ENCODE data around the gene ENPEP. TPM values are rescaled to one million over a fixed set of nuclear protein-coding genes. Genes with fewer than 3 reads are reported as not detected.
"Not testable (repeated sequence)": the region's sequence is repeated elsewhere in the genome, so short reads cannot be mapped to it uniquely, and the experiment has no call there.

The ENPEP gene
- total and polyA plus RNA-seq, 4 experiments from 2014 or later = not detected

DNA sequence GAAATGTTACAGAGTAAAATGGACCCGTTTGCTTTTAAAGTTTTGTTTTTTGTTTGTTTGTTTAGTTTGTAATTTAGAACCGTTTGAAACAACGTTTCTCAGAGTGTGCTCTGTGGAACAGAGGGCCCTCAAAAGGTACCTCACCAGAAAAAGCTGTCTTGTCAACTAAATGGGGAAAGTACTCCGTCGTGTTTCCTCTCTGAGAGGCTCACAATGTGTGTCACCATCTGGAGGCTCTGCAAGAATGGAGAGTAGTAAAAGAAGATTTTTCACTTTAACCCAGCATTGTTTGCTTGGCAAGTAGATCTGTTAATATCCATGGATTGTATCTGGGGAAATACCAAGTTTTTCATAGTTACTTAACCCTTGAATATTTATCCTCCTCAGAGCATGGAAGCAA is 1.5 kb upstream of the ENPEP start:
- no peaks in the 10 kb centered on the region for H3K36me3 Mint-ChIP-seq
- Histone ChIP-seq H3K4me3 (ENCODE audit: low read length in 2 of 2) (no peak overlapping the region), H3K36me3 (ENCODE audit: insufficient read depth, low read length) (no peaks in the 10 kb centered on the region), H3K27ac (ENCODE audit: low read depth, low read length) (no peak overlapping the region), H3K9me3 (ENCODE audit: control insufficient read depth in 1 of 2, low read length in 2 of 2) (no peaks in the 10 kb centered on the region), H3K27me3 (ENCODE audit: insufficient read depth, low read length) (no peaks in the 10 kb centered on the region), H3K4me1 (ENCODE audit: insufficient read depth, low read length) (no peaks in the 10 kb centered on the region)
- peaks cover 8 to 17% of the 10 kb centered on the region in 2 donors for H3K27me3 Mint-ChIP-seq
- peaks cover 0 to 3% (median 2%) of the 10 kb centered on the region in 8 donors for H3K9me3 Mint-ChIP-seq
- H3K4me1 Mint-ChIP-seq = no peaks in the 10 kb centered on the region
- H3K4me3 Mint-ChIP-seq = no peak overlapping the region
- no peak for DNase-seq
- H3K27ac Mint-ChIP-seq = no peak overlapping the region
- intact Hi-C loops (cut with micrococcal nuclease) = no loop called here
- ChIA-PET POLR2A (ENCODE audit: partially characterized antibody) (no interaction called here), CTCF (ENCODE audit: partially characterized antibody) (no interaction called here)

DNA sequence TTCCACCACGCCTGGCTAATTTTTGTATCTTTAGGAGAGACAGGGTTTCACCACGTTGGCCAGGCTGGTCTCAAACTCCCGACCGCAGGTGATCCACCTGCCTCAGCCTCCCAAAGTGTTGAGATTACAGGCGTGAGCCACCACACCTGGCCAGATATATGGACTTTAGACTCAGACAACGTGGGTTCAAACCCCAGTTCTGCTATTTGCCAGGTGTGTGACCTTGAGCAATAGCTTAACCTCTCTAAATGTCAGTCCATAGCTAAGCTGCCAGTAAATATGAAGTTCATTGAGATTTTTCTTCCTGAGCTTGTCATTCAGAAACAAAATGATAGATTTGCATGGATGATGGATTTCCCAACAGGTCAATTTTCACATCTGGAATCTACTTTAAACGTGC is 875 bp upstream of the ENPEP start:
- DNase-seq; H3K4me3 Mint-ChIP-seq; POLR2A ChIA-PET (ENCODE audit: partially characterized antibody); H3K36me3 ChIP-seq (ENCODE audit: insufficient read depth, low read length); H3K36me3 Mint-ChIP-seq; H3K4me3 ChIP-seq (ENCODE audit: low read length in 2 of 2); H3K9me3 ChIP-seq (ENCODE audit: control insufficient read depth in 1 of 2, low read length in 2 of 2); H3K27me3 ChIP-seq (ENCODE audit: insufficient read depth, low read length); H3K27ac Mint-ChIP-seq; intact Hi-C loops (cut with micrococcal nuclease); H3K4me1 ChIP-seq (ENCODE audit: insufficient read depth, low read length); H3K4me1 Mint-ChIP-seq; H3K27ac ChIP-seq (ENCODE audit: low read depth, low read length); H3K9me3 Mint-ChIP-seq: not testable (repeated sequence)
- CTCF ChIA-PET (ENCODE audit: partially characterized antibody) = interaction anchor here (1.0 kb wide), 1 partner anchor 42 kb away, joined by 4 read pairs; no protein-coding TSS in a partner anchor
- H3K27me3 Mint-ChIP-seq = peaks cover 8 to 16% of the 10 kb centered on the region in 2 donors

DNA sequence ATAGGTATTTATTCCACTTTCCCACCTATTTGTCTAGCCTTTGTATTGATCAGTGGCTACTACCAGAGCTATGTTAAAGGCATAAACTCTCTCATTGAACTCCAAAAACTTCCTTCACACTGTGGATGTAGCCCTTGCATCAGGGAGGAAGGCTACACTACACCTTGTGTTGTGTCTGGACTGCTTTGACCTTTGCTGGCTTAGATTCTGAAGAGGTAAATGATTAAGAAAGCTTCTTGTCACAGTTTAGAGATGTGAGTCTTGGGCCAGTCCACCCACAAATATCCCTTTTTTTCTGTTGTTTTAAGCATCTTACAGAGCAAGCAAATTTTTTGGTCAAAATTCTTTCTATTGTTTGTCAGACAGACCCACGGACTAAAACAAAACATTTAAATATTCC is 1.9 kb downstream of the ENPEP start:
- H3K27me3 ChIP-seq (ENCODE audit: insufficient read depth, low read length) = no peaks in the 10 kb centered on the region
- ChIA-PET POLR2A (ENCODE audit: partially characterized antibody) (no interaction called here), CTCF (ENCODE audit: partially characterized antibody) (no interaction called here)
- Mint-ChIP-seq H3K27me3 (peaks cover 17 to 21% of the 10 kb centered on the region in 2 donors), H3K4me3 (no peak overlapping the region), H3K9me3 (no peaks in the 10 kb centered on the region), H3K36me3 (no peaks in the 10 kb centered on the region), H3K4me1 (no peaks in the 10 kb centered on the region), H3K27ac (no peak overlapping the region)
- no peak for DNase-seq
- H3K36me3 ChIP-seq (ENCODE audit: insufficient read depth, low read length) = no peaks in the 10 kb centered on the region
- H3K4me3 ChIP-seq (ENCODE audit: low read length in 2 of 2) = no peak overlapping the region
- no peaks in the 10 kb centered on the region for H3K9me3 ChIP-seq (ENCODE audit: control insufficient read depth in 1 of 2, low read length in 2 of 2)
- no peaks in the 10 kb centered on the region for H3K4me1 ChIP-seq (ENCODE audit: insufficient read depth, low read length)
- intact Hi-C loops (cut with micrococcal nuclease) = no loop called here
- H3K27ac ChIP-seq (ENCODE audit: low read depth, low read length) = no peak overlapping the region

DNA sequence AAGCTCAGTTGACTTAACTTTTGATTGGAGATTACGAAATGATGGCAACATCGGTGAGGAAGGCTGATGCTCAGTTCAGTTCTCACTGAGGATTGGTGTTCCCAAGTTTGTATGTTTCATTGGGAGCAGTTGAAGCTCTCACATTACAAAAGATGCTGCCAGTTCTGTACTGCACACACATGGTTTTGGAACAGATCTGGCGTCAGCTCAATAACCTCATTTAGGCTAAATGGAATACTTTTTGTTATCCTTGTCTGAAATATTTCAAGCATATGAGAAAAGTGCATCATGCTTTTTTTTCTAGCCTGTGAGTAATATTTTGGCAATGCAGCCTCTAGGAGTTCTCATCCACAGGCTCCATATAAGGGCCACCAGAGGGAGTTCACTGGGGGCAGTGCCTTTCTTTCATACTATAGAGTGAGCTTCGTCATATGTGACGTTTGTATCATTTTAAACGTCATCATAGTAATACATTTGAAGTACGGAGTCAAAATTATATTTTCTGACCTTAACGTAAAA is 4.1 kb downstream of the ENPEP start:
- H3K27me3 Mint-ChIP-seq = peaks cover 18 to 21% of the 10 kb centered on the region in 2 donors
- intact Hi-C loops (cut with micrococcal nuclease) = no loop called here
- CTCF ChIA-PET (ENCODE audit: partially characterized antibody) = no interaction called here
- no peak for DNase-seq
- no peak overlapping the region for H3K27ac ChIP-seq (ENCODE audit: low read depth, low read length)
- no peaks in the 10 kb centered on the region for H3K36me3 ChIP-seq (ENCODE audit: insufficient read depth, low read length)
- H3K4me3 ChIP-seq (ENCODE audit: low read length in 2 of 2) = no peak overlapping the region
- H3K4me1 ChIP-seq (ENCODE audit: insufficient read depth, low read length) = no peaks in the 10 kb centered on the region
- no peaks in the 10 kb centered on the region for H3K36me3 Mint-ChIP-seq
- no peaks in the 10 kb centered on the region for H3K9me3 ChIP-seq (ENCODE audit: control insufficient read depth in 1 of 2, low read length in 2 of 2)
- peaks cover 0 to 2% (median 0%) of the 10 kb centered on the region in 4 donors for H3K4me1 Mint-ChIP-seq
- H3K4me3 Mint-ChIP-seq = no peak overlapping the region
- H3K9me3 Mint-ChIP-seq = no peaks in the 10 kb centered on the region
- H3K27ac Mint-ChIP-seq = no peak overlapping the region
- H3K27me3 ChIP-seq (ENCODE audit: insufficient read depth, low read length) = no peaks in the 10 kb centered on the region
- POLR2A ChIA-PET (ENCODE audit: partially characterized antibody) = no interaction called here

DNA sequence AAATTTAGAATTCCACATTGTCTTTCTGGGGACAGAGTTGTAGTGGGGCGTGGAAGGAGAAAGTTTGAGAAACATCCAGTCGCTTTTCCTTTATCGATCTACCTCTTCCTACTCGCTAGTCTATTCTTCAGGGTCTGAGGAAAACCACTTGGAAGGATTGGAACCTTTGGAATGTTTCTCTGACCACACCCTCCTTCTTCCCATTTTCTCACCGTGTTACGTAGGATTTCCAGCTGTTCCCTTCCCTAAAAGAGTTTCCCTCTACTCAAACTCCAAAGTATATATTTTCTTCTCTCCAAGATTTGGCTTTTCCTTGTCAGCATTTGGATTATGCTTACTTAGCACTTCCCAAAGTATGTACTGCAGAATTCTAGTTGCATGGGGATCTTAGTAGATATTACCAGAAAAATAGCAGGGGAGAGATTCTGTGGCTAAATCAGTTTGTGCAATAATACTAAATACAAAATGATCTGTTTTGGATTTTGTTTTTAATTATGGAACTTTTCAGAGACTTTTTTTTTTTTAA is 4.9 kb downstream of the ENPEP start:
- DNase-seq = no peak
- H3K4me1 Mint-ChIP-seq = peaks cover 0 to 2% (median 0%) of the 10 kb centered on the region in 4 donors
- no peak overlapping the region for H3K27ac Mint-ChIP-seq
- no peaks in the 10 kb centered on the region for H3K36me3 Mint-ChIP-seq
- H3K27ac ChIP-seq (ENCODE audit: low read depth, low read length) = no peak overlapping the region
- peaks cover 13 to 23% of the 10 kb centered on the region in 2 donors for H3K27me3 Mint-ChIP-seq
- ChIA-PET POLR2A (ENCODE audit: partially characterized antibody) (no interaction called here), CTCF (ENCODE audit: partially characterized antibody) (no interaction called here)
- no peaks in the 10 kb centered on the region for H3K27me3 ChIP-seq (ENCODE audit: insufficient read depth, low read length)
- no peak overlapping the region for H3K4me3 ChIP-seq (ENCODE audit: low read length in 2 of 2)
- no peaks in the 10 kb centered on the region for H3K4me1 ChIP-seq (ENCODE audit: insufficient read depth, low read length)
- no peaks in the 10 kb centered on the region for H3K9me3 ChIP-seq (ENCODE audit: control insufficient read depth in 1 of 2, low read length in 2 of 2)
- intact Hi-C loops (cut with micrococcal nuclease) = no loop called here
- no peak overlapping the region for H3K4me3 Mint-ChIP-seq
- H3K36me3 ChIP-seq (ENCODE audit: insufficient read depth, low read length) = no peaks in the 10 kb centered on the region
- H3K9me3 Mint-ChIP-seq = no peaks in the 10 kb centered on the region

DNA sequence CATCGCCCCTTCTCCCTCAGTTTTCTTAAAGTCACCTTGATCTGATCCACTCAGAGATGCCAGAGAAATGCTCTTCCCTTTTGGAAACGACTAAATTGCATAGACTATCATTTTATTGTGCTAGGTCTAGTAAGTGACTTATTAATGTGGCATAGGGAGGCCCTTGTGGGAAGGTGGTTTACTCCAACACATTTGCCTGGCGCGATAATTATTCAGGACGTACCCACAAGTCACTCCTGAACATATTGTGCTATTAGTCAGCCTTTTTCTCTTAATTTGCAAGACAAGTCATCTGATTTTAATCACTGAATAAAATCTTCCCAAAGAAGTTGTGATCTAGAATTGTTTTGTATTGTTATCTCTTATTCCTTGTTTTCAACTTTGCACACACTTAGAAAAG is 7.6 kb downstream of the ENPEP start:
- ChIA-PET POLR2A (ENCODE audit: partially characterized antibody) (no interaction called here), CTCF (ENCODE audit: partially characterized antibody) (interaction anchor here (1.7 kb wide), 1 partner anchor 477 kb away, joined by 5 read pairs; no protein-coding TSS in a partner anchor)
- Histone ChIP-seq H3K9me3 (ENCODE audit: control insufficient read depth in 1 of 2, low read length in 2 of 2) (no peaks in the 10 kb centered on the region), H3K4me1 (ENCODE audit: insufficient read depth, low read length) (no peaks in the 10 kb centered on the region), H3K4me3 (ENCODE audit: low read length in 2 of 2) (no peak overlapping the region), H3K36me3 (ENCODE audit: insufficient read depth, low read length) (no peaks in the 10 kb centered on the region), H3K27me3 (ENCODE audit: insufficient read depth, low read length) (no peaks in the 10 kb centered on the region), H3K27ac (ENCODE audit: low read depth, low read length) (no peak overlapping the region)
- no peak overlapping the region for H3K27ac Mint-ChIP-seq
- no peaks in the 10 kb centered on the region for H3K9me3 Mint-ChIP-seq
- H3K4me3 Mint-ChIP-seq = no peak overlapping the region
- intact Hi-C loops (cut with micrococcal nuclease) = no loop called here
- peaks cover 17 to 25% of the 10 kb centered on the region in 2 donors for H3K27me3 Mint-ChIP-seq
- no peak for DNase-seq
- H3K36me3 Mint-ChIP-seq = no peaks in the 10 kb centered on the region
- peaks cover 0 to 2% (median 0%) of the 10 kb centered on the region in 4 donors for H3K4me1 Mint-ChIP-seq

DNA sequence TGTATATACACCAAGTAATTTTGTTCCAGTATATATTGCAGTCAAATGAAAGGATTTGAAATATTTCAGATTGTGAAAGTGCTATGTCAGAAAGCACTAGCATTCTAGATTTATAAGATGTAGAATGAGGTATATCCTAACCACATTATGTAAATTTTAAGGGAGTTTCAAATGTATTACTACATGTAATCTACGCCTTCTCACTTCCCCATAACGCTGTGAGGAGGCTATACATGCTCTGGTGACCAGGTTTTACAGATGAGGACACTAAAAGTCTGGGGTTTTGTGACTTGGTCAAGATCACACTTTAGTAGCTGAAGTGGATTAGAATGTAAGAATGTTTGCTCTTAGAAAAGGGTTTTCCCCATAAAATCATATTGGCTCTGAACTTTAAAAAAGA is 8.1 kb downstream of the ENPEP start:
- Mint-ChIP-seq H3K27me3 (peaks cover 17 to 26% of the 10 kb centered on the region in 2 donors), H3K27ac (no peak overlapping the region), H3K4me1 (peaks cover 0 to 2% (median 0%) of the 10 kb centered on the region in 4 donors), H3K36me3 (no peaks in the 10 kb centered on the region), H3K4me3 (no peak overlapping the region), H3K9me3 (no peaks in the 10 kb centered on the region)
- no peaks in the 10 kb centered on the region for H3K27me3 ChIP-seq (ENCODE audit: insufficient read depth, low read length)
- no peaks in the 10 kb centered on the region for H3K9me3 ChIP-seq (ENCODE audit: control insufficient read depth in 1 of 2, low read length in 2 of 2)
- no peak overlapping the region for H3K27ac ChIP-seq (ENCODE audit: low read depth, low read length)
- no peaks in the 10 kb centered on the region for H3K4me1 ChIP-seq (ENCODE audit: insufficient read depth, low read length)
- intact Hi-C loops (cut with micrococcal nuclease) = no loop called here
- H3K4me3 ChIP-seq (ENCODE audit: low read length in 2 of 2) = no peak overlapping the region
- H3K36me3 ChIP-seq (ENCODE audit: insufficient read depth, low read length) = no peaks in the 10 kb centered on the region
- ChIA-PET POLR2A (ENCODE audit: partially characterized antibody) (no interaction called here), CTCF (ENCODE audit: partially characterized antibody) (interaction anchor here (1.0 to 1.7 kb wide), 2 partner anchors 435 to 478 kb away, joined by 3 to 5 read pairs; no protein-coding TSS in a partner anchor)
- no peak for DNase-seq

Data from CD4-positive, alpha-beta memory T cell (primary cell).